ENCODE data around the gene WIPI1.

GRCh38 chr17:68424203-68424602 lies 33.1 kb downstream of the WIPI1 start:
- no peak for TF ChIP-seq POLR2A (IDR thresholded peaks at IDR 0.05; ENCODE audit: low read depth)
- no peak for TF ChIP-seq EP300 (IDR thresholded peaks at IDR 0.05)
- TF ChIP-seq CTCF (IDR thresholded peaks at IDR 0.05), result no peak
- TF ChIP-seq POLR2AphosphoS5 (IDR thresholded peaks at IDR 0.05), result no peak
